Activated CD4-positive, alpha-beta T cell treated with anti-CD3 and anti-CD28 coated beads, Interleukin-2, amount 50 U/mL, for 16 hours (primary cell): Measurements from ENCODE around the gene SMYD3.

Experiments used
- DNase-seq: peaks from one replicate; pipeline ENCODE4 v3.0.0-alpha.2; 2020

SMYD3 gene

GRCh38 chr1:246267426-246267825 lies 239.7 kb downstream of the SMYD3 start:
- no peak for DNase-seq

- no peak for DNase-seq
Observed at GRCh38 chr1:246265481-246265880, 241.6 kb downstream of the SMYD3 start.

GRCh38 chr1:246262281-246262680 lies 244.8 kb downstream of the SMYD3 start:
- no peak for DNase-seq

GRCh38 chr1:246261639-246262038 lies 245.4 kb downstream of the SMYD3 start:
- no peak for DNase-seq

GRCh38 chr1:246258250-246258649 lies 248.8 kb downstream of the SMYD3 start:
- DNase-seq: no peak

GRCh38 chr1:246255773-246256172 lies 251.3 kb downstream of the SMYD3 start:
- DNase-seq: no peak

GRCh38 chr1:246254854-246255253 lies 252.2 kb downstream of the SMYD3 start:
- no peak for DNase-seq

GRCh38 chr1:246246430-246246829 lies 260.6 kb downstream of the SMYD3 start:
- no peak for DNase-seq

GRCh38 chr1:246245541-246245940 lies 261.5 kb downstream of the SMYD3 start:
- DNase-seq: no peak

GRCh38 chr1:246232126-246232525 lies 275.0 kb downstream of the SMYD3 start:
- no peak for DNase-seq

- DNase-seq: no peak
Observed at GRCh38 chr1:246226041-246226440, 281.0 kb downstream of the SMYD3 start.

GRCh38 chr1:246221485-246222255 lies 285.4 kb downstream of the SMYD3 start:
- DNase-seq: no peak

GRCh38 chr1:246220495-246221065 lies 286.5 kb downstream of the SMYD3 start:
- DNase-seq: no peak

- no peak for DNase-seq
Observed at GRCh38 chr1:246219508-246220030, 287.5 kb downstream of the SMYD3 start.

- DNase-seq: no peak
Observed at GRCh38 chr1:246218686-246219085, 288.4 kb downstream of the SMYD3 start.

- DNase-seq: no peak
Observed at GRCh38 chr1:246216906-246217305, 290.2 kb downstream of the SMYD3 start.

- no peak for DNase-seq
Observed at GRCh38 chr1:246215510-246215903, 291.6 kb downstream of the SMYD3 start.

GRCh38 chr1:246214708-246215509 lies 292.2 kb downstream of the SMYD3 start:
- peak; percentile 18 for DNase-seq

GRCh38 chr1:246213947-246214346 lies 293.1 kb downstream of the SMYD3 start:
- no peak for DNase-seq

- no peak for DNase-seq
Observed at GRCh38 chr1:246213502-246213901, 293.6 kb downstream of the SMYD3 start.

GRCh38 chr1:246213036-246213435 lies 294.0 kb downstream of the SMYD3 start:
- DNase-seq: no peak

GRCh38 chr1:246212013-246212412 lies 295.1 kb downstream of the SMYD3 start:
- DNase-seq: no peak

- DNase-seq: no peak
Observed at GRCh38 chr1:246210756-246211155, 296.3 kb downstream of the SMYD3 start.

- DNase-seq: no peak
Observed at GRCh38 chr1:246208105-246208504, 299.0 kb downstream of the SMYD3 start.
